ENCODE measurements around the gene TRPV6. TPM values are rescaled to one million over a fixed set of nuclear protein-coding genes. Genes with fewer than 3 reads are reported as not detected.

TRPV6 gene
- total RNA-seq, 2 donors from 2014 or later = not detected

DNA sequence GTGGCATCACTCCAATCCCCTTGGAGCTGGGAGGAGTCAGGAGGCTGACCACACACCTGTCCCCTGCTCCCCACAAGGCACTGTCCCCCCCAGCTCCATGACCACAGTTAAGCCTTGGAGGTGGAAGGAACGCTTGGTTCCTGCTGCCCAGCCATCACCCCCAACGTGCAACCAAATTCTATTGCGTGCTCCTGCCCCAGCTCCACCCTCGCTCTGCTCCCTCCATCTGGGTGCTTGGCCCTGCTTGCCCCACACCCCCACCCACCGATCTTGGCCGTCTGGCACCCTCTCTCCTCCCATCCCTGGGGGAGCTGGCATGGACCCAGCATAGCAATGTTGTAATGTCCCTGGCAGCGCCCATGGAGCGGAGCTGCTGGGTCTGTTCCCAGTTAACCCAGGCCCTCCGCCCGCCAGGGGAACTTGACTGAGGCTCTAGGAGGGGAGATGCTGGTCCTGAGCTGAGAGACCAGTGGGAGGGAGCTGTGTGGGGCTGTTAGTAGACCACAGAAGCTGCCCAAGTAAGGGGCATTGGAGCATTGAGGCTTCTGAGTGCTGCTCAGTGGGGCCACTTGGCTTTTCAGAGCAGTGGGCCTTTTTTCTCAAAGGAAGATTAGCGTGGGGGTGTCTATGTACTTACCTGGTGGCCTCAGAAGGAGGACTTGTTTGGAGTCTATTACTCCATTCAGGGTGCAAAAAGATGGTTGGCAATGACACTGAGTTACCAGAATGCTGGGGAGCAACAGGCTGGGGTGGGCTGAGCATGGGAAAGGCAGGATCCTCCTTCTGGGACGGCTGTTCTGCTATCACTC is 29.6 kb downstream of the TRPV6 start:
- Mint-ChIP-seq H3K36me3 (ENCODE audit: low read depth) (no peaks in the 10 kb centered on the region), H3K4me3 (peak overlapping the region; percentile 95), H3K27me3 (no peaks in the 10 kb centered on the region), H3K4me1 (peaks cover 26% of the 10 kb centered on the region), H3K27ac (peak overlapping the region; percentile 79)
- ATAC-seq (no peak), DNase-seq (no peak)
- no peaks in the 10 kb centered on the region for H3K9me3 ChIP-seq (ENCODE audit: control insufficient read depth, low read length, poor library complexity, severe bottlenecking)

DNA sequence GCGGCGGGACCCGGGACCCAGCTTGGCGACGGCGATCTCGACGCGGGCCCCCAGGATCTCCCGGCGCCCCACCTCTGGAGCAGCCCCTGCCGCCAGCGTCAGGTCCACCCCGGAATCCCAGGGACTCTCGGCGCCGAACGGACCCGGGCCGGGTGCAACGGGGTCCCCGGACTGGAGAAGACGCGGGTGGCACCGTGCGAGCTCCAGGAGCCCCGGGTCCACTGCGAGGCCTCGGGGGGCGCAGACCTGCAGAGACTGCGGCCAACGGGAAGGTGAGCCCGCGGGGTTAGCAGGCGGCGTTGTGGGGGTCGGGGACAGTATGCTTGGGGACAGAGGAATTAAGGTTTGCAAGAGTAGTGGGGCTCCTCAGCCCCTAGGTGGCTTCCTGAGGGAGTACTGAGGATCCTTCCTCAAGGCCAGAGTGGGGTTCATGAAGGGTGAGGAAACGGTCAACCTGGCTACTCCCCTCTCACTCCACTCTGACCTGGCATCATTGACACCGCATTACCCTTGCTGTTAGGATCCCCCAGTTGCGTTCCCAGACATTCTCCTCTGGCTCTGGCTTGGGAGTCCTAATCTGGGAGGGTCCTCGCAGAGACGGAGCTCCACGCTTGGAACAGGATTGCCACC is 30.3 kb downstream of the TRPV6 start:
- H3K9me3 ChIP-seq (ENCODE audit: control insufficient read depth, low read length, poor library complexity, severe bottlenecking) = no peaks in the 10 kb centered on the region
- Mint-ChIP-seq H3K36me3 (ENCODE audit: low read depth) (no peaks in the 10 kb centered on the region), H3K27ac (no peak overlapping the region), H3K27me3 (peaks cover 5% of the 10 kb centered on the region), H3K4me3 (peak overlapping the region; percentile 95), H3K4me1 (peaks cover 26% of the 10 kb centered on the region)
- no peak for DNase-seq
- no peak for ATAC-seq

- Mint-ChIP-seq H3K36me3 (ENCODE audit: low read depth) (no peaks in the 10 kb centered on the region), H3K4me3 (peak within 1 kb of the TSS; percentile 95), H3K27ac (peak within 1 kb of the TSS; percentile 80), H3K27me3 (peaks cover 5% of the 10 kb centered on the region), H3K4me1 (peaks cover 23% of the 10 kb centered on the region)
- H3K9me3 ChIP-seq (ENCODE audit: control insufficient read depth, low read length, poor library complexity, severe bottlenecking) = no peaks in the 10 kb centered on the region
- ATAC-seq = peak; percentile 69
- peak; percentile 31 to 59 (median 48) for DNase-seq
Measured at GRCh38 chr7:142854372-142855113, 31.0 kb downstream of the TRPV6 start, which contains the start of gene EPHB6. EPHB6 (plus strand) TSS chr7:142855076; CDS start chr7:142863228, 8,152 bp downstream.

- Mint-ChIP-seq H3K36me3 (ENCODE audit: low read depth) (no peaks in the 10 kb centered on the region), H3K27me3 (peaks cover 11% of the 10 kb centered on the region), H3K27ac (peak overlapping the region; percentile 80), H3K4me3 (peak overlapping the region; percentile 95), H3K4me1 (peaks cover 23% of the 10 kb centered on the region)
- peak; percentile 87 for ATAC-seq
- no peaks in the 10 kb centered on the region for H3K9me3 ChIP-seq (ENCODE audit: control insufficient read depth, low read length, poor library complexity, severe bottlenecking)
- DNase-seq = peak; percentile 43 to 54 (median 47)
Measured at GRCh38 chr7:142853739-142854371, 31.7 kb downstream of the TRPV6 start.

- Mint-ChIP-seq H3K27me3 (peaks cover 20% of the 10 kb centered on the region), H3K4me1 (peaks cover 21% of the 10 kb centered on the region), H3K4me3 (no peak overlapping the region), H3K36me3 (ENCODE audit: low read depth) (no peaks in the 10 kb centered on the region), H3K27ac (no peak overlapping the region)
- ATAC-seq = no peak
- H3K9me3 ChIP-seq (ENCODE audit: control insufficient read depth, low read length, poor library complexity, severe bottlenecking) = no peaks in the 10 kb centered on the region
- DNase-seq = no peak
Measured at GRCh38 chr7:142851919-142852318, 33.6 kb downstream of the TRPV6 start.

DNA sequence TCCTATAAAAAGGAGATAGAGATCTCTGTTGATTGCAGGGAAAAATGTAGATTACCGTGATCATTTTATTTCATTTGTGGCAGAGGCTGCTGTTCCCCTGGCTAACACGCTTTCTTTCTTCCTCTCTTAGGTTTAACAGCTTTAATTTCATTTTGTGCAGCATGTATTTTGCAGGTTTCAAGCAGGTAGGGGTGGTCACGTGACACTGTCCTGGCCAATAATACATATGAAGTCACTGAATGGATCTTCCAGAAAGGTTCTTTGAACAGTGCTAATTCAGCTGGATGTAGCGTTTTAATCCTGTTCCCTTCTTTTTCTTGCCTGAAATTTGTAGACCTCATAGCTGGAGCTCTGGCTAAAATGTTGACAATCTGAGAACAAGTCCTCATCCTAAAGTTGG is 34.3 kb downstream of the TRPV6 start:
- no peak for DNase-seq
- no peak overlapping the region for H3K4me3 Mint-ChIP-seq

GRCh38 chr7:142847353-142847752 is 38.2 kb downstream of the TRPV6 start:
- no peak overlapping the region for H3K27ac Mint-ChIP-seq
- H3K4me3 Mint-ChIP-seq = no peak overlapping the region
- ATAC-seq = no peak
- peaks cover 20% of the 10 kb centered on the region for H3K27me3 Mint-ChIP-seq
- no peaks in the 10 kb centered on the region for H3K9me3 ChIP-seq (ENCODE audit: control insufficient read depth, low read length, poor library complexity, severe bottlenecking)
- no peaks in the 10 kb centered on the region for H3K36me3 Mint-ChIP-seq (ENCODE audit: low read depth)
- no peak for DNase-seq
- peaks cover 6% of the 10 kb centered on the region for H3K4me1 Mint-ChIP-seq

More for the DNA sequence above, 34.3 kb downstream of the TRPV6 start:
- Mint-ChIP-seq H3K36me3 (ENCODE audit: low read depth) (no peaks in the 10 kb centered on the region), H3K27ac (no peak overlapping the region), H3K4me1 (peaks cover 17% of the 10 kb centered on the region), H3K27me3 (peaks cover 20% of the 10 kb centered on the region)
- no peak for ATAC-seq
- no peaks in the 10 kb centered on the region for H3K9me3 ChIP-seq (ENCODE audit: control insufficient read depth, low read length, poor library complexity, severe bottlenecking)

- Mint-ChIP-seq H3K27me3 (peaks cover 1% of the 10 kb centered on the region), H3K27ac (no peak overlapping the region), H3K4me1 (peaks cover 2% of the 10 kb centered on the region), H3K4me3 (no peak overlapping the region), H3K36me3 (ENCODE audit: low read depth) (no peaks in the 10 kb centered on the region)
- DNase-seq = no peak
- H3K9me3 ChIP-seq (ENCODE audit: control insufficient read depth, low read length, poor library complexity, severe bottlenecking) = no peaks in the 10 kb centered on the region
- ATAC-seq = no peak
Measured at GRCh38 chr7:142842251-142842766, 43.2 kb downstream of the TRPV6 start.

DNA sequence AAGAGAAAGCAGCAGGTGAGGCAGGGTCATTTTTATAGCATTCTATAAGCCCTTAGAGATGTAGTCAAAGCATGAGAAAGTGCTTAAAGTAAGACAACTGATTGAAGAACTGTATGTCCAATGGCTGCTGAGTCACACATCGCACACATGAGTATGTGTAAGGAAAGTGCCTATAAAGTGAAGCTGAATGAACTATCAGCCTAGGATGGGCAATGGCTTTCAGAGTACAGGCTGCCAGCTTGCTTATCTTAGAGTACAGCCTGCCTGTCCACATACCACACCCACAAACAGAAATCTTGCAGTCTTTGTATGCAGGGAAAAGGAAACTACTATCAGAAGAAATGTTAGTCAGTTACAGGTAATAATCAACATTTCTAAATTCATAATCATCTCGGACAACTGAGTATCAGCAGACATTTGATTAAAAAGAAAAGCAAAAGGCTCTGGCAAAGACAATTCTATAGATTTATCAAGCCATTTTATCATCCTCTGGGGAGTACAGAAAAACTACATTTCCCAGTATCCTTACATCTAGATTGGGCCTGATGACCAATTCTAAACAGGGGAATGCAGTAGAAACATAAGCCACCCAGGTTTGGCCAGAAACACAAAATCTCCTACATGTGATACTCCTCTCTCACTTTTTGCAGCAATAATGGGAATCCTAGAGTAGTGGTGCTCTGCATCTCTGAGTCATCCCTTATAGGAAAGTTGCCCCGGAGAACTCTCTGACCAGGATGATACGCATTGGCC is 46.9 kb downstream of the TRPV6 start:
- Mint-ChIP-seq H3K36me3 (ENCODE audit: low read depth) (peaks cover 5% of the 10 kb centered on the region), H3K27me3 (no peaks in the 10 kb centered on the region), H3K4me3 (no peak overlapping the region), H3K27ac (no peak overlapping the region), H3K4me1 (peaks cover 8% of the 10 kb centered on the region)
- ATAC-seq (no peak), DNase-seq (no peak)
- H3K9me3 ChIP-seq (ENCODE audit: control insufficient read depth, low read length, poor library complexity, severe bottlenecking) = no peaks in the 10 kb centered on the region

GRCh38 chr7:142836426-142836825 is 49.1 kb downstream of the TRPV6 start:
- H3K27ac Mint-ChIP-seq = no peak overlapping the region
- no peak for ATAC-seq
- H3K4me1 Mint-ChIP-seq = peaks cover 14% of the 10 kb centered on the region
- H3K4me3 Mint-ChIP-seq = no peak overlapping the region
- DNase-seq = no peak
- H3K36me3 Mint-ChIP-seq (ENCODE audit: low read depth) = peaks cover 8% of the 10 kb centered on the region
- no peaks in the 10 kb centered on the region for H3K27me3 Mint-ChIP-seq
- no peaks in the 10 kb centered on the region for H3K9me3 ChIP-seq (ENCODE audit: control insufficient read depth, low read length, poor library complexity, severe bottlenecking)

GRCh38 chr7:142835487-142835886 is 50.1 kb downstream of the TRPV6 start:
- DNase-seq = no peak

More at GRCh38 chr7:142835487-142835886, 50.1 kb downstream of the TRPV6 start:
- Mint-ChIP-seq H3K27ac (no peak overlapping the region), H3K4me3 (no peak overlapping the region), H3K36me3 (ENCODE audit: low read depth) (peaks cover 8% of the 10 kb centered on the region), H3K4me1 (peaks cover 14% of the 10 kb centered on the region), H3K27me3 (no peaks in the 10 kb centered on the region)
- H3K9me3 ChIP-seq (ENCODE audit: control insufficient read depth, low read length, poor library complexity, severe bottlenecking) = no peaks in the 10 kb centered on the region
- ATAC-seq = no peak

Measured in T-helper 17 cell (primary cell).